ENCODE measurements around the gene MANF.
A peak's percentile ranks its signal among the peaks of the same experiment; 100 is the strongest.

MANF gene

DNA sequence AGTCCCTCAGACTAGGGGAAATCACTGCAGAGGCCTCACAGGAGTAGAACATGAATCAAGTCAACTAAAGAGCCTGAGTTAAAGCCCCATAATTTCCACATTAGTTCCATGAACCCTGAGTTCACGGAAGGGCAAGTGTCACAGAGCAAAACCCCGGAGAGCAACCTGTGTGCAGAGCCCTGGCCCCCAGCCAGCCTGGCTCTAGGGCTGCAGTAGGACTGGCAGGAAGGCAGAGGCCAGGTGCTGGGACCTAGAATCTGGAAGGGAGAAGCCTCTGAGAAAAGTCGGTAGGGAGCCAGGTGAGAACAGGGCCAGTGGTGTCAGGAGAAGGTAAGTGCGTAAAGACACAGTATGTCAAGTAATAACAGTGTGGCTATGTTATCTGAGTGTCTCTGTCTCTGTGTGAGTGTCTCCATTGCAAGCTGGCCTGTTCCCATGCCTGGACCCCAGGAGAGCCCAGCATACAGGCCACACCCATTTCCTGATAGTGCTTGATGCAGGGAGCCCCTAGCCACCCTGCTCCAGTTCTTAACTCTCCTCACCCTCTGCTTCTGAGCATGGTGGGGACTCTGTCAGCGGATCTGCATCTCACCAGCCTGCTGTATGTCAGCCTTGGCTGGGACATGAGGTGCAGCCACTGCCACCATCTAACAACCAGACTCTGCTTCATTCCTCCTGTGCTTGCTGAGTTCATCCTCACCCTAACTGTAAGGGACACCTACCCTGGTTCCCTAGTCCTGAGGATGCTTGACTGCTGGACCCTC is 11.3 kb upstream of the MANF start:
- no peak for DNase-seq (ENCODE audit: low spot score)

DNA sequence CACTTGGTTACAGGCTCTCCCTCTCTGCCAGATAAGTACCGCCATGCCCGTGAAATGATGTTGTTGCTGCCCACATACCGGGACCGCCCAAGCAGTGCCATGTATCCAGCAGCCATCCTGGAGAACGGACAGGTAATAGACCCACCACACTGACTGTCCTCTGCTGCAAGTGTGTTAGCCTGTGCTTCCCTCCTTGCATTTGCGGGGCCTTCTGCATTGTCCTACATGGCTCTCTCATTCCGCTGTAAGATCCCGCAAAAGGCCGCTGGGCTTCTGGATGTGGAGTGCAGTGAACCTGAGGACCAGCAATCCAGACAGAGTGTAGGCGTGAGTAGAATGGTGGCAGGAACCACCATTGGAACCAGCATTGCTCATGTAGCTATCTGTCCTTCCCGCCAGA is 10.6 kb upstream of the MANF start:
- no peak for DNase-seq (ENCODE audit: low spot score)

GRCh38 chr3:51375136-51375535 is 10.0 kb upstream of the MANF start:
- no peak for DNase-seq (ENCODE audit: low spot score)

DNA sequence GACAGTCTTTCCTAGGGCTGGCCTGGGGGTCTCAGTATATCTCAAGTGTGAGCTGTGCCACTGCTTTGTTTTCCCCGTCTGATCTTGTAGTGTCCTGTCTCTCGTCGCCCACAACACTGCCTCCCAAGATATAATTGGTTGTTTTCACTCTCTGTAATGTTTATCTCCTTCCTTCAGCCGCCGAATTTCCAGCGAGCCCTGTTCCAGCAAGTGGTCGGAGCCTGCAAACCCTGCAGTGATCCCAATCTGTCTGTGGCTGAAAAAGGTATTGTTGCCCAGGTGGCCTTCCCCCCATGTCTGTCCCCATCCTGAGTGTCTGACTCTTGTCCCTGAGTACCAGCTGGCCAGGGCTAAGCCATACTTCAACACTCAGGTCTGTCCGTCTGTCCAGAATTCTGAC is 9.5 kb upstream of the MANF start:
- no peak for DNase-seq (ENCODE audit: low spot score)

DNA sequence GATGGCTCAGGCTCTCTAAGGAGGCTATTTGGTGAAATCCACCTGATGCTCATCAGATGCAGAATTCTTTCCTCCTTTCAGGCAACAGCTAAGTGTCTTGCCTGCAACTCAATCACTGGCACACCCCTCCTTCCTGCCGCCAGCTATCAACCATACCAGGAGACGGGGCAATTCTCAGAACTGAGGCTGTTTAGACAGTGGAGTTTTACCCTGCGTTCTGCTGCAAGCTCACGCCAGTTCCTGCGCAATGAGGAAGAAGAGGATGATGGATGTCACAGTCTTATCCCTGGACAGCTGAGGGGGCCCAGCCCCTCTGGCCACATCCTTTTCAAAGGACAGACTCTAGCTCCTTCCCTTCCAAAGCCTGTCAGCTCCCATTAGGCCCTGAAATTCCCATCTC is 7.0 kb upstream of the MANF start:
- DNase-seq (ENCODE audit: low spot score) = no peak

GRCh38 chr3:51378726-51379125 is 6.4 kb upstream of the MANF start:
- DNase-seq (ENCODE audit: low spot score) = no peak

DNA sequence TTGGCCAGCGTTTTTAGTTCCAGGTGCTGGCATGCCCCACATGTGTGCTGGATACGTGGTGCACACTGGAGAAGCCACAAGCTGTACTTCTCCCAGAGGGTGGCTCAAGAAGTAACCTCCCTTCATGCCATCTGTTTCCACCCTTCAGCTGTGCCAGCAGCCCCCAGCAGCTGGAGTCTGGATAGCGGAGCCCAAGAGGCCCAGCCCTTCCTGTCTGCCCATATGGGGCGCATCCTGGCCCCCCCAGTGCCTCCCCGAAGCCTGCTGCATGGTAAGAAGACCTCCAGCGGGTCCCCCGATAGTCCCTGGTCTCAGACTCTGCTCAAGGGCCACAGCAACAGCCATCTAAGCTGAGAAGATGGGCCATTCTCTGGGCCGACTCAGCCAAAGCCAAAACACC is 5.8 kb upstream of the MANF start:
- no peak for DNase-seq (ENCODE audit: low spot score)

DNA sequence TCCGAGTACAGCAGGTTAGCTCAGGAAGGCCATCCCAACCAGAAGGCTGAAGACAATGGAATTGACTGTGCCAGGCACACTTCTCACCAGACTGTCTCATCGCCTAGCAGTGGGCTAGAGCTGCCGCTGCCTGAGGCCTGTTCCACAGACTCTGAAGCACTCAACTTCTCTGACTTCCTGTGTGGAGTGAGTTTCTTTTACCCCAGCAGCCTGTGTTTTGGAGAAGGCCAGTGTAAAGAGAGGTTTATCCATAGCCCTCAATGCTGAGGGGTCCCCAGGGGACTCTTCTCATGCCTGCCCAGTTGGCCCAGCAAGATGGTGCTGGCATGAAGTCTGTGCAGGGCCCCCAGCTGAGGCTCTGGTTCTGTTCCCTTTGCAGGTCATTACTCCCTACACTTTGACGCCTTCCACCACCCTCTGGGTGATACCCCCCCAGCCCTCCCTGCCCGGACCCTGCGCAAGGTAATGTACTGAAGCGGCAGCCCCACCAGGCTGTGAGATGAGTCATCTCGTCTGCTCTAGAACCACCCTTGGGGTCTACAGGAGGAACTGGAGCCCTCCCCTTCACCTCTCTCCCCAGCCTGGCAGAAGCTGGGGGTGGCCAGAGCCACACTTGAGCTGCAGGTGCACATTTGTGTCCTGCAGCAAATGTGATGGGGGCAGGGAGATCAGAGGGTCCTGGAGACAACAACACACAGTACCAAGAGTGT is 5.2 kb upstream of the MANF start:
- no peak for DNase-seq (ENCODE audit: low spot score)

GRCh38 chr3:51380601-51381332 is 4.3 kb upstream of the MANF start:
- DNase-seq (ENCODE audit: low spot score) = no peak

- no peak for DNase-seq (ENCODE audit: low spot score)
These were observed 3.8 kb upstream of the MANF start for GRCh38 chr3:51381333-51381705.

GRCh38 chr3:51382076-51382745 is 2.9 kb upstream of the MANF start:
- DNase-seq (ENCODE audit: low spot score) = no peak

DNA sequence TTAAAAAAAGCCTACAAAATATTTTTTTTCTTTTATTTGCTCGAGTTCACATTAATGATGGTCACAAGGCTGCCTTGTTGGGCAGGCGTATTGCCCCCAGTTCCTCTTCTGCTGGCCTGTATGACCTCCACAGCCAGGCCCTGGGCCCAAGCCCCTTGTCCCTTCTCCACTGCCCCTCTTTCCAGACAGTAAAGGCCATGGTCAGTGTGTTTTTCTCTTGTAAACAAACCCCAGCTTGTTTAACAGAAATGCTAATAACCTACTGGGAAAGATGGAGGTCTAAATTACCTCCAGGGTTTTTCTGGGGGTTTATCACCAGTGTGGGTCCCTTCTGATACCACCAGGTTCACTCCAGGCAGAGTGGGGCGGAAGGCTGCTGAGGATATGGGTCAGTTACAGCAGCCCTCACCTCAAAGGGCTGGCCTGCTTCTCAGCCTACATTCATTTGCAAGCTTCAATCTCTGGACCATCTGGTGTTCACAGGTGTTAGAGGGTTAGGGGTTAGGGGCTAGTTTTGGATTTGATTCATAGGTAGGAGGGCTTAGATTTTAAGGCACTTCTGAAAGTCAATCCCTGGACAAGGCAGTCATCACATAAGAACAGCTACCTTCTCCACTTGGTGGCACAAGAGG is 2.0 kb upstream of the MANF start:
- no peak for DNase-seq (ENCODE audit: low spot score)

GRCh38 chr3:51384055-51384725 is 901 bp upstream of the MANF start:
- DNase-seq (ENCODE audit: low spot score) = no peak

GRCh38 chr3:51385621-51386091 is 565 bp downstream of the MANF start:
- peak; percentile 23 for DNase-seq (ENCODE audit: low spot score)

GRCh38 chr3:51386159-51386851 is 1.2 kb downstream of the MANF start:
- DNase-seq (ENCODE audit: low spot score) = peak; percentile 20

DNA sequence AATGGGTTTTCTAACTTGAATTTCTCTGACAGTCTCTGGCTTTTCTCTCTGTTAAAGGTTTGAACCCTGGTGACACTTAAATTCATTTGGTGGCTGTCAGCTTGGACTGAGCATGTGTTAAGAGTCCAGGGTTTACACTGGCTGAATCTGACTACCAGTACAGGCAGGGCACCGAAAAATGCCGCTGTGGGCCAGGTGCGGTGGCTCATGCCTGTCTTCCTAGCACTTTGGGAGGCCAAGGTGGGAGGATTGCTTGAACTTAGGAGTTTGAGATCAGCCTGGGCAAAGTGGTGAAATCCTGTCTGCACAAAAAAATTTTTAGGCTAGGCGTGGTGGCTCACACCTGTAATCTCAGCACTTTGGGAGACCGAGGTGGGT is 1.8 kb downstream of the MANF start:
- DNase-seq (ENCODE audit: low spot score) = no peak

- DNase-seq (ENCODE audit: low spot score) = peak; percentile 69
These were observed 2.2 kb downstream of the MANF start for GRCh38 chr3:51387281-51387680.

GRCh38 chr3:51388286-51389029 is 3.4 kb downstream of the MANF start:
- DNase-seq (ENCODE audit: low spot score) = no peak

DNA sequence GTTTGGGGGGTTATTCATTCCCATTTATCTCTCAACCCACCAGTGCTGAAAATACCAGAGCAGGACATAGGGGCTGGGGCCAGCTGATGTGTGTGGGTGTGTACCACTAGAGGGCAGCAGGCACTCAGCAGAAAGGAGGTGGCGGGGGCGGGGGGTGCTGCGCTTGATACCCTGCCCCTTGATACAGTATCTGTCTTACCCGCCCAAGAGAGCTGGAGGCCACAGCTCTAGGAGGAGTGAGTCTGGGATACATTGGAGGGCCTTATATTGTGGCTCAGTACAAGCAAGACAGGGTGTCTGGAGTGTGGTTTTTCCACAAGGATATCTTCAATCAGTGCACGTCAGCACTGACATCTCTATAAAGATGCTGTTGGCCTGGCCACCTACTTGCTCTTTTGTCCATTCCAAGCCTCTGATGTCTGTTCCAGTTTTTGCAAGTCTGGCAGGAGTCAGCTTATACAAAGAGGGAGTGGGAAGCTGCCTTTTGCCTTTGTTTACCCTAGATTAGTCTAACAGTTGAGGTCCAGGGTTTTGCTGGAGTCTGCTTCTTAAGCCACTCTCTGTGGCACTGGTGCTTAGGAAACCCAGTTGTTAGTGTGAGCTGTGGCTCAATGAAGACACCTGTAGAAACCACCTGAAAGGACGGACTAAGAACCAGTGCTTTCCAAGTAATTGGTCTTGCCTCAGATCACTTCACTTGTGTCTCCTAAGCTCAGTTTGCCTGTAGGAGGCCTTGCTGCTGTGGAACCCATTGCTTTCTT is 4.5 kb downstream of the MANF start:
- peak; percentile 70 for DNase-seq (ENCODE audit: low spot score)
